LNCaP clone FGC (cell line): ENCODE measurements around the gene PELI1.

ENCODE experiments used
- DNase-seq: peaks from one replicate; pipeline ENCODE4 v3.0.0-alpha.2; 2011; ENCODE audit warnings: low read depth
- H3K4me3 ChIP-seq: 2 replicates; pipeline ENCODE4 v1.5.1; 2011; ENCODE audit warnings: mild to moderate bottlenecking, low read depth, low read length, control low read depth
- CTCF ChIP-seq: IDR thresholded peaks from 2 replicates; pipeline ENCODE4 v1.5.1; 2012; ENCODE audit warnings: mild to moderate bottlenecking; ENCODE audit not compliant: control insufficient read depth, insufficient read depth; ENCODE audit errors: extremely low read depth

The PELI1 gene

DNA sequence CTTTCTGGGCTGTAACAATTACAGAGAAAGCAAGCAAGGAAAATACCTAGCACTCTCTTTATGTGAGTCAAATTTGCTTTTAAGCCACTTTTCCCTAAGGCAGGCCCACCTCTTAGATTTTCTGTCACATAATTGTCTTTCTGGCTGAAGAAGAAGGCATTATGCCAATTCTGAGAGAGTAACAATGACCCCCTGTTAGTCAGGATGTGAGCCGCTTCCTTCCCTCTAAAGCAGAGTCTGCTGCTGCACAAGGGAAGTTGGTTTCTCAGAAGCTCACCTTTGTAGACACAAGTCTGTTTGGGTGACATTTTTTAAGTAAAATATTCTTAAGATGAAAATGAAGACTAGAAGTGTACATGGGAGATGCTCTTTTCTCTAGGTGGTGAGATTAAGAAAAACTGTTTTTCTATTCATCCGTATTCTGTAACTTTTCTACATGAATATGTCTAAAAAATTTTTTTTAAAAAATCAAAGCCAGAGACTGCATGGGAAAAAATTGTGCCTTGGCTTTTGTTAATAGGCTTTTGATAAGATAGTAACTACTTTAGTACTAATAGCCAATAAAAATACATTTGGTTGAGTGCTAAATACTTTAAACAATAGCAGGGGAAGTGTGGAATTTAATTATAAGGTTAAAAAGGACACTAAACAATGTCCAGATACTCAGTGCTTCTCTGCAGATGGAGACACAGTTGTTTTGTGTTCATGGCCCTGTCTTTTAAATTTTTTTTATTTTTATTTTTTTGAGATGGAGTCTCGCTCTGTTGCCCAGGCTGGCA, 91.6 kb downstream of the PELI1 start:
- no peak overlapping the region for H3K4me3 ChIP-seq
- no peak for DNase-seq
- no peak for TF ChIP-seq CTCF

DNA sequence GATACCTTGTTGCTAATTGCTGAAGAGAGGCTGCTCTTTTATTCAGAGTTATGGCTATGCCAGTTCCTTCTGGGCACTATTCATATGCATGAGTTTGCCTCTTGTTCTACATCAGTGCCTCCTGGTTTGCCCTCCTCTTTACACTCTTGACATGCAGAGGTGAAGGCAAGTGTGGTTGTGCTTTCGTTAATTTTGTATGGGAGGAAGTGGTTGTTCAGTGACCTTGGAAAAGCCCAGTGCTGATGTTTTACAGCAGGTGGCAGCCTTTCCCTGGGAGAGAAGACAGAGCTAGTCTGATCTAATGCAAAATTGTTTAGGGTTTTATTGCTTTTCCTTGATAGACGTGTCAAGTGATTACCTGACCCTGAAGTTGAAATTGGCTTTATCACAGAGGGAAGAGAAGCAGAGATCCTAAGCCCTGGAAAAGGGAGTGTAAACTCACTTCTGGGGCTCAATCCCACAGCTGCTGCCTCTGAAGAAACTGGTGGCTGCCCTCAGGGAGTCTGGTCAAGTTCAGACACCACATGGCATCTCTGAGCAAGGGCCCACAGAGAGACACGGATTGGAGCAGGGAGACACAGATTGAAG, 94.5 kb downstream of the PELI1 start:
- no peak for DNase-seq
- peak; percentile 70 for TF ChIP-seq CTCF
- no peak overlapping the region for H3K4me3 ChIP-seq

DNA sequence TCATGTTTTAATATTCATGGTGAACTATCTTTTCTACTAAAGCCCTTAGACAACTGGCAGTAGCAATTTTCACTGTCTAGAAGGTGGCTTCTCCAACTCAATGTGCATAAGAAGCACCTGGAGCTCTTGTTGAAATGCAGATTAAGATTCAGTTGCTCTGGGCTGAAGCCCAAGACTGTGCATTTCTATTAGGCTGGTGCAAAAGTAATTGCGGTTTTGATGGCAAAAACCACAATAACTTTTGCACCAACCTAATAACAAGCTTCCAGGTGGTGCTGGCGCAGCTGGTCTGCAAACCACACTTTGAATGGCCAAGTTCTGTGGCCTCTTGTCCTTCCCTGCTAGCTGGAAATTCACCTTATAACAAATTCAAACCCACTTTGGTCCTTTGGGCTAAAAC, 98.3 kb downstream of the PELI1 start:
- TF ChIP-seq CTCF = no peak
- no peak for DNase-seq
- H3K4me3 ChIP-seq = no peak overlapping the region
